Colonic mucosa (tissue), 4 donors: ENCODE data around the gene SLC49A3. TPM values are rescaled to one million over a fixed set of nuclear protein-coding genes. Genes with fewer than 3 reads are reported as not detected.

Experiments
- DNase-seq: peaks from one replicate; pipeline ENCODE4 v3.0.0-alpha.2; 2020
- H3K27ac ChIP-seq: fragments of 200-600 bp; one replicate; pipeline ENCODE4 v1.8.0; 2021
- H3K27me3 ChIP-seq: fragments of 200-600 bp; one replicate; pipeline ENCODE4 v1.8.0; 2021
- H3K36me3 ChIP-seq: fragments of 200-600 bp; one replicate; pipeline ENCODE4 v1.8.0; 2021
- H3K4me1 ChIP-seq: fragments of 200-600 bp; one replicate; pipeline ENCODE4 v1.8.0; 2021; ENCODE audit warnings: mild to moderate bottlenecking
- H3K4me3 ChIP-seq: fragments of 200-600 bp; one replicate; pipeline ENCODE4 v1.8.0; 2021
- H3K9ac ChIP-seq, 2 donors: one replicate each; pipeline ENCODE4 v1.7.0; 2013; ENCODE audit warnings: control low read depth in 2 of 2, low read depth in 2 of 2, low read length in 2 of 2
- H3K9me3 ChIP-seq: fragments of 200-600 bp; one replicate; pipeline ENCODE4 v1.8.0; 2021
- CTCF ChIP-seq: fragments of 200-600 bp; IDR thresholded peaks from one replicate; pipeline ENCODE4 v1.8.0; 2022; ENCODE audit warnings: antibody characterized with exemption, mild to moderate bottlenecking
- intact Hi-C: fragments of 100-400 bp; cut with DNase I; formaldehyde crosslinking; loops from one replicate; pipeline ENCODE4 v1.14.1; 2022
- total RNA-seq, 2 donors: library from RNA; stranded (reverse); fragmentation: NEBNext Ultra II Directional in 1 of 2; extraction: Animal tissue kit (Norgen Biotek cat#: 25700) in 1 of 2; gene quantifications; one replicate each; pipeline ENCODE4 v1.2.1, GENCODE V29; 2021
- donor health status: healthy.
- donor health status: DM: no; HTN: no; CAD: no.
- donor health status: DM: no; HTN: no; CAD: no.

Gene SLC49A3
- total RNA-seq, 2 donors from 2014 or later = 7.1 to 8.4 TPM

- TF ChIP-seq CTCF = no peak
- Histone ChIP-seq H3K27ac (peak within 1 kb of the TSS; percentile 83), H3K4me3 (peak within 1 kb of the TSS; percentile 94), H3K27me3 (no peaks in the 10 kb centered on the region), H3K36me3 (no peaks in the 10 kb centered on the region), H3K9ac (peak within 1 kb of the TSS; percentile 81 to 97), H3K4me1 (peaks cover 3% of the 10 kb centered on the region), H3K9me3 (no peaks in the 10 kb centered on the region)
- intact Hi-C loops = no loop called here
- DNase-seq = peak; percentile 98
Observed at GRCh38 chr4:705278-706082, 16.5 kb upstream of the SLC49A3 start, which contains the start of gene PCGF3. PCGF3 (plus strand) TSS chr4:705832; CDS start chr4:733681, 27,849 bp downstream.

GRCh38 chr4:704971-705277, 16.0 kb upstream of the SLC49A3 start:
- H3K9ac ChIP-seq = peak overlapping the region in 1 of 2 donors; percentile 65
- H3K4me1 ChIP-seq = peaks cover 3% of the 10 kb centered on the region

GRCh38 chr4:704198-704891, 15.4 kb upstream of the SLC49A3 start:
- intact Hi-C loops = no loop called here
- Histone ChIP-seq H3K9ac (no peak overlapping the region), H3K27ac (no peak overlapping the region), H3K4me3 (no peak overlapping the region), H3K36me3 (no peaks in the 10 kb centered on the region), H3K4me1 (peaks cover 3% of the 10 kb centered on the region), H3K9me3 (no peaks in the 10 kb centered on the region), H3K27me3 (no peaks in the 10 kb centered on the region)
- TF ChIP-seq CTCF = no peak
- no peak for DNase-seq

More at GRCh38 chr4:704971-705277, 16.0 kb upstream of the SLC49A3 start:
- Histone ChIP-seq H3K36me3 (no peaks in the 10 kb centered on the region), H3K27ac (no peak overlapping the region), H3K27me3 (no peaks in the 10 kb centered on the region), H3K9me3 (no peaks in the 10 kb centered on the region), H3K4me3 (peak overlapping the region; percentile 94)
- intact Hi-C loops = no loop called here
- TF ChIP-seq CTCF = no peak
- no peak for DNase-seq

- no peak overlapping the region for H3K9ac ChIP-seq
- no peak for DNase-seq
- no peaks in the 10 kb centered on the region for H3K9me3 ChIP-seq
- peaks cover 3% of the 10 kb centered on the region for H3K4me1 ChIP-seq
- TF ChIP-seq CTCF = no peak
- H3K4me3 ChIP-seq = no peak overlapping the region
- H3K36me3 ChIP-seq = no peaks in the 10 kb centered on the region
- no peak overlapping the region for H3K27ac ChIP-seq
- H3K27me3 ChIP-seq = no peaks in the 10 kb centered on the region
- intact Hi-C loops = no loop called here
Observed at GRCh38 chr4:703336-704197, 14.6 kb upstream of the SLC49A3 start.

GRCh38 chr4:702618-703048, 13.7 kb upstream of the SLC49A3 start:
- intact Hi-C loops = no loop called here
- Histone ChIP-seq H3K9me3 (no peaks in the 10 kb centered on the region), H3K36me3 (no peaks in the 10 kb centered on the region), H3K4me1 (no peaks in the 10 kb centered on the region), H3K27ac (no peak overlapping the region), H3K27me3 (no peaks in the 10 kb centered on the region), H3K4me3 (no peak overlapping the region), H3K9ac (no peak overlapping the region)
- DNase-seq = no peak
- no peak for TF ChIP-seq CTCF
